GM19351 (cell line): ENCODE results near the gene TCEANC2.
"Not testable (repeated sequence)": the region's sequence is repeated elsewhere in the genome, so short reads cannot be mapped to it uniquely, and the experiment has no call there.

Source experiments
- ATAC-seq: cut with Tn5 transposase; IDR thresholded peaks from one replicate; pipeline ENCODE4 v1.9.1; 2021; ENCODE audit warnings: mild to moderate bottlenecking, moderate library complexity; ENCODE audit not compliant: unreplicated experiment

The TCEANC2 gene

GRCh38 chr1:54052934-54053744 is at the start of gene TCEANC2, which contains the start of gene TMEM59:
Gene TCEANC2 (plus strand): TSS chr1:54053608. CDS start chr1:54054423, 815 bp downstream.
Gene TMEM59 (minus strand): TSS chr1:54053204. CDS start chr1:54053188, 16 bp downstream.
- peak; percentile 90 for ATAC-seq

- not testable (repeated sequence) for ATAC-seq
Observed at GRCh38 chr1:54003750-54004480, 49.5 kb upstream of the TCEANC2 start.

- ATAC-seq = no peak
Observed at GRCh38 chr1:54004481-54005049, 48.8 kb upstream of the TCEANC2 start.

- ATAC-seq = no peak
Observed at GRCh38 chr1:54006508-54006907, 46.9 kb upstream of the TCEANC2 start.

GRCh38 chr1:54007613-54008012 is 45.8 kb upstream of the TCEANC2 start:
- ATAC-seq = no peak

- no peak for ATAC-seq
Observed at GRCh38 chr1:54008876-54009275, 44.5 kb upstream of the TCEANC2 start.

- no peak for ATAC-seq
Observed at GRCh38 chr1:54009406-54009805, 44.0 kb upstream of the TCEANC2 start.

- ATAC-seq = no peak
Observed at GRCh38 chr1:54010415-54011117, 42.8 kb upstream of the TCEANC2 start.

- ATAC-seq = no peak
Observed at GRCh38 chr1:54011316-54012007, 41.9 kb upstream of the TCEANC2 start.

- no peak for ATAC-seq
Observed at GRCh38 chr1:54012008-54012325, 41.4 kb upstream of the TCEANC2 start.

- ATAC-seq = no peak
Observed at GRCh38 chr1:54012863-54013262, 40.5 kb upstream of the TCEANC2 start.

- no peak for ATAC-seq
Observed at GRCh38 chr1:54013393-54014008, 39.9 kb upstream of the TCEANC2 start.

- ATAC-seq = no peak
Observed at GRCh38 chr1:54014009-54014629, 39.3 kb upstream of the TCEANC2 start.

- no peak for ATAC-seq
Observed at GRCh38 chr1:54016343-54017282, 36.8 kb upstream of the TCEANC2 start.

- no peak for ATAC-seq
Observed at GRCh38 chr1:54017979-54018378, 35.4 kb upstream of the TCEANC2 start, which contains the start of gene LDLRAD1. Gene LDLRAD1 (minus strand): TSS chr1:54018186. CDS start chr1:54018112, 74 bp downstream.

GRCh38 chr1:54018635-54019034 is 34.8 kb upstream of the TCEANC2 start:
- ATAC-seq = no peak

- ATAC-seq = not testable (repeated sequence)
Observed at GRCh38 chr1:54019562-54020176, 33.7 kb upstream of the TCEANC2 start.

GRCh38 chr1:54024358-54024757 is 29.1 kb upstream of the TCEANC2 start:
- no peak for ATAC-seq
